Measurements from ENCODE around the gene LRRC70. TPM values are rescaled to one million over a fixed set of nuclear protein-coding genes. Genes with fewer than 3 reads are reported as not detected.

LRRC70 gene
- 0.29 TPM in 1 of 2 replicates, not detected in the other for total RNA-seq

- no peak for TF ChIP-seq CTCF (conservative IDR thresholded peaks at IDR 0.05; ENCODE audit: low read depth, low read length)
- DNase-seq (ENCODE audit: low read depth), result no peak
- no peak within 1 kb of the TSS for H3K4me3 ChIP-seq (ENCODE audit: low read depth, low read length)
Observed at GRCh38 chr5:62578540-62578939, at the start of gene LRRC70. LRRC70 (plus strand) TSS chr5:62578819; CDS start chr5:62579439, 620 bp downstream.

GRCh38 chr5:62533597-62533996 is 45.0 kb upstream of the LRRC70 start:
- TF ChIP-seq CTCF (conservative IDR thresholded peaks at IDR 0.05; ENCODE audit: low read depth, low read length), result no peak
- no peak overlapping the region for H3K4me3 ChIP-seq (ENCODE audit: low read depth, low read length)
- no peak for DNase-seq (ENCODE audit: low read depth)

- H3K4me3 ChIP-seq (ENCODE audit: low read depth, low read length), result no peak overlapping the region
- TF ChIP-seq CTCF (conservative IDR thresholded peaks at IDR 0.05; ENCODE audit: low read depth, low read length), result no peak
- no peak for DNase-seq (ENCODE audit: low read depth)
Observed at GRCh38 chr5:62534461-62535236, 44.0 kb upstream of the LRRC70 start.

- no peak overlapping the region for H3K4me3 ChIP-seq (ENCODE audit: low read depth, low read length)
- no peak for DNase-seq (ENCODE audit: low read depth)
- TF ChIP-seq CTCF (conservative IDR thresholded peaks at IDR 0.05; ENCODE audit: low read depth, low read length), result no peak
Observed at GRCh38 chr5:62536232-62536631, 42.4 kb upstream of the LRRC70 start.

- no peak for TF ChIP-seq CTCF (conservative IDR thresholded peaks at IDR 0.05; ENCODE audit: low read depth, low read length)
- DNase-seq (ENCODE audit: low read depth), result no peak
Observed at GRCh38 chr5:62536783-62537182, 41.8 kb upstream of the LRRC70 start.

GRCh38 chr5:62538017-62538942 is 40.3 kb upstream of the LRRC70 start:
- DNase-seq (ENCODE audit: low read depth), result peak; percentile 10
- no peak for TF ChIP-seq CTCF (conservative IDR thresholded peaks at IDR 0.05; ENCODE audit: low read depth, low read length)

More at GRCh38 chr5:62536783-62537182, 41.8 kb upstream of the LRRC70 start:
- H3K4me3 ChIP-seq (ENCODE audit: low read depth, low read length), result no peak overlapping the region

More at GRCh38 chr5:62538017-62538942, 40.3 kb upstream of the LRRC70 start:
- H3K4me3 ChIP-seq (ENCODE audit: low read depth, low read length), result no peak overlapping the region
